ENCODE measurements around the gene SFRP4.
"Not testable (repeated sequence)": the region's sequence is repeated elsewhere in the genome, so short reads cannot be mapped to it uniquely, and the experiment has no call there.

The SFRP4 gene

DNA sequence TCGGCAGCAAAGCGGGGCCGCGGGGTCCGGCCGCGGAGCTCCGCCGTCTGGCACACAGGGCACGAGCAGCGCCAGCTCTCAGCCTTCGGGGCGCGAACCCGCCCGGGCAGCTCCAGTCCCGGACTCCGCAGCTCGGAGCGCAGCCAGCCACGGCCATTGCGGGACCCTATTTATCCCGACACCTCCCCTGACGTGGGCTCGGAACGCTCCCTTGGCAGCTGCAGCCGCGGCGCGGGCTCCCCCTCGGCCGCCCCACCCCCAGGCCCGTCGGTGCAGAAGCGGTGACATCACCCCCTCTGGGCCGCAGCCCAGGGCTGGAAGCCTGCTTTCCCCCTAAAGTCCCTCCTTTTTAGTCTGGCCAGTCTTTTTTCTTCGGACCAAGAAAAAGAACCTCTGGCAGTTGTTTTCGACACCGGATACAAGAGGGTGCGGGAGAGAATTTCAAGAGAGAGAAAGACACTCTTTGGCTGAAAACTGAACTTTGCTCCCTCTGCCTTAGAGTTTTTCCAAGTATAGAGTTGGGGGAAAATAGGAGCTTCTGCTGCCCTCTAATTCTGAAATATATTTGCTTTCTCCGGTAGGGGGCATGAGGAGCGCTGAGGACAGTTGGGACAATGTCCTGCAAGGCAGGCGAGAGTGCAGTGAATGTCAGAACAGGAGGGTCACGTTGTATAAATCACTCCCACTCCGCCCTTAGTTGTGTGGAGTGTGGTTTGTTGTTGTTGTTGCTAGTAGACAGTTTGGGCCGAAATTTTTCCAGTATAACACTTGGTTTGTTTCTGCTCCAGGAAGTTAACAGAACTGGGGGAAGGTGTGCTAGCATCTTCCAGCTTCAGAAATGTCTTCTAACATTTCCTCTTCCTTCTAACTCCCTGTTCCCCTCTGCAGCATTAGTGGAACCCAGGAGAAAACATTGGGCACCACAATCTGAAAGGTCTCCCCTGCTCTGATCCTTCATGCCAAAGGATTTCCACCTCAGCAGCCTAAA is at the start of gene SFRP4:
Gene SFRP4 (minus strand): TSS at position 145 of the 988 bp plus-strand sequence. CDS start 280 bp downstream, outside the sequence.
- peak; percentile 86 for DNase-seq

DNA sequence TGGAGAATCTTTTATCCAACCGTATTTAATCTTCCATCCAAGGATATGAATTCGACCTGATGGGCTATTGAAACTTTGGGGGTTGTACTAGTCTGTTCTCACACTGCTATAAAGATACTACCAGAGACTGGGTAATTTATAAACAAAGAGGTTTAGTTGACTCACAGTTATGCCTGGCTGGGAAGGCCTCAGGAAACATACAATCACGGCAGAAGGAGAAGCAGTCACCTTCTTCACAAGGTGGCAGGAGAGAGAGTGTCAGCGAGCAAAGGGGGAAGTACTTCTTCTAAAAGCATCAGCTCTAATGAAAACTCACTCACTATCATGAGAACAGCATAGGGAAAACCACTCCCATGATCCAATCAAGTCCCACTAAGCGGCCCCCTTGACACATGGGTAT is 47.6 kb upstream of the SFRP4 start:
- DNase-seq, result no peak

DNA sequence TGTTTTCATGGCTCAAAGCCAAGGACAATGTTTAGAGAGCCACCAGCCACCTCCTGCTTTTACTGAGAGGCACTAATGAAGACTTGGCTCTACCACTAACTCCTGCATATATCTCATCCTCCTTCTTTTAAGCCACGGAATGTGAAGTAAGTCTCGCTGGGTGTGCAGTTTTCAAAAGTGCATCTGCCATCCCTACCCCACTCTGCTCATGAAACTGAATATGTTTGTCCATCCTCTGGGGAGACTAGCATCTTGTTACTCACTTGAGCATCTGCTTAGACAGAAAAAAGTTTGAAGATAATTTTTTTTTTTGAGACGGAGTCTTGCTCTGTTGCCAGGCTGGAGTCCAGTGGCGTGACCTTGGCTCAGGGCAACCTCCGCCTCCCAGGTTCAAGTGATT is 44.6 kb upstream of the SFRP4 start:
- no peak for DNase-seq

DNA sequence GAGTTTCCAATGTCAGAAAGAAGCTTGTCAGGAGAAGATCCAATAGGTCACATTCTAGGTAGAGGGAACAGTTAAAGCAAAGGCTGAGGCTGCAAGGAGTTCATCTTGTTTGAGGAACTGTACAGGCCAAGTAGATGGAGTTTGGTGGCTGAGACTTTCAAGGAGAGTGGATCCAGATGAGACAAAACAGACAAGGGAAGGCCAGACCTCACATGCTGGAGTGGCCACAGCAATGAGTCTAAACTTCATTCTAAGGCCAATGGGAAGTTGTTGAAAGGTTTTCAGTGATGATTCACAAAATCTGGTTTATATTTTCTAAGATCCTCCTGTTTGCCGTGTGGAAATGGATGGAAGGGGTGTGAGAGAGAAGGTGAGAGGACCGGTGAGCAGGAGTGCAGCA is 43.9 kb upstream of the SFRP4 start:
- no peak for DNase-seq

DNA sequence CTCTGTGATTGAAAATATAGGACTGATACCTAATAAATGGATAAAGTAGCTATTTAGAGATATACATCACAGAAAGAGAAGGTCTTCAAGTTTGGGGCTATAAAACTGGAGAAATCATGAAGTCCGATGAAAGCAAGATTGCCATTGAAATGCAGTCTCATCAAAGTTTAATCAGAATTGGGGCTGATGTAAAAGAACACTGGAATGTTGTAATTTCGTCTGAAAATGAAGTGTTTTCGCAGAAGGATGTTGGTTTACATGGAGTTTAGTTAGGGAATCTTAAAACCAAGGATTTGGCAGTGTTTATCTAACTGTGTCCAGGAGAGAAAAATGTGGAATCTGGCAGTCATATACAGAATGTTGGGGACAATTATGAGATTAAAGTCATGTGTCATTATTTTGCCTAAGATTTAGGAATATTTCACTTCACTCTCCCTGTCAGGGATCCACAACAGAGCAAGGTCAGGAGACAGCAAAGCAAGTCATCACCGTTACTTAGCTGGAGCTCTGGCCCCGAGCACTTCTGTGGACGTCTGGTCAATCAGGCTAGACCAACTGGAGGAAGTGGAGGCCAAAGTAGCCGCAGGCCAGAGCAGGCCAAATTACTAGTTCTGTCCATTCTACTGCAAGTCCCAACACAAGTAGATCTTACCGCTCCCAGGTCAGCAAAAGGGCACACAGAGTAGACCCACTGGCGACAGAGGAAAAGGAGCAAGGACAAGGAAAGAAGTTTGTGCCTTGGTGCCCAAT is 40.8 kb upstream of the SFRP4 start:
- DNase-seq, result no peak

DNA sequence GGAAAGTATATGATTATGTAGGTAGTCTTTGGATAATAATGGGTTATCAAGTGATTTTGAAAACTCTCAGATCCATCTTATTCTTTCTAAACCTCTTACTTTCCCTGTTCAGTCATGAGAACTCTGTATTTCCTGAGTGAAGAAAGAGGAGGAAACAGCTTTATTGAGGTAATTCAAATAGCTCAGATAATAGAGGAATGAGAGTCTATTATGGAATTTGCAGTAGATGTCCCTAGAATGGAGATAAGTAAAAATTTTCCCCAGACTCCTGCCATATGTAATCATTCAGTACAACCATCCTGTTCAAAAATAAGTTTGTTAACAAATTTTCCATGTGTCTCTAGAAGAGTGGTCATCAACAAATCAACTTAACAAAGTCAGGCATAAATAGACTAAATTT is 40.2 kb upstream of the SFRP4 start:
- no peak for DNase-seq

DNA sequence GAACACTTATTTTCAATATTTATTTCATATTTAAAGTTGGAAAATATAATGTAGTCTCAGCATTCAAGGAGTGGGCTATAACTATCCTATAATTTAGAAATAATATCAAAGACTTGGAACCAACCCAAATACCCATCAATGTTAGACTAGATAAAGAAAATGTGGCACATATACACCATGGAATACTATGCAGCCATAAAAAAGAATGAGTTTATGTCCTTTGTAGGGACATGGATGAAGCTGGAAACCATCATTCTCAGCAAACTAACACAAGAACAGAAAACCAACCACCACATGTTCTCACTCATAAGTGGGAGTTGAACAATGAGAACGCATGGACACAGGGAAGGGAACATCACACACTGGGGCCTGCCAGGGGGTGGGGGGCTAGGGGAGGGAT is 37.6 kb upstream of the SFRP4 start:
- not testable (repeated sequence) for DNase-seq

DNA sequence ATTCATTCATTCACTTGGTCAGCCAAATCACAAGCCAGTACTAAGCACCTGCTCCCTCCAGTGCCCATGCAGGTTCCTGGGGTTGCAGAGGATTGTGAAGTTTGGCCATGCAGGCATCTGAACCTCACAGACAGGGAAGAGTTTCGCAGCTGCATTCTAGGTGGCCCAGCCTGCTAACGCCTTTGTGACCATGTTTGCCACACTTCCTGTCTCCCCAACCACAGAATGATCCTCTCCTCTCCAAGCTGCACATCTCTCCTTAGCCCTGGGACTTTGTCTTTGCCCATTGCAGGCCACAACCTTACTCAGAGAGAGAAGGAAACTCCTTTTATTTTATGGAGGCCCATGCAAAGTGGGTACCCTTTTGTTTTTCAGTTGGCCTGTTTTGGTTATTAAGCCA is 35.6 kb upstream of the SFRP4 start:
- no peak for DNase-seq

DNA sequence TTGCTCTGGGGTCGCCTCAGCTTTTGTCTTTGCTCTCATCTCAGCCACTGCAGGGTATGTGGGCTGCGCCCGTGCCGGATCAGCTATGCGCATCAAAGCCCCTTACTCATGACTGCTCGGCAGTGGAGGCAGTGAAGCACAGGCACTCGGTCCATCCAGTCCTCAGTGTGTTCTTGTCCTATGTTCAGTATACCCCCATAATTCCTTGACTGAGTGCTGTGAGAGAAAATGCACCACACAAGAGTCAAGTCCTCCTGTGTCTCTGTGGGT is 31.3 kb upstream of the SFRP4 start:
- no peak for DNase-seq

DNA sequence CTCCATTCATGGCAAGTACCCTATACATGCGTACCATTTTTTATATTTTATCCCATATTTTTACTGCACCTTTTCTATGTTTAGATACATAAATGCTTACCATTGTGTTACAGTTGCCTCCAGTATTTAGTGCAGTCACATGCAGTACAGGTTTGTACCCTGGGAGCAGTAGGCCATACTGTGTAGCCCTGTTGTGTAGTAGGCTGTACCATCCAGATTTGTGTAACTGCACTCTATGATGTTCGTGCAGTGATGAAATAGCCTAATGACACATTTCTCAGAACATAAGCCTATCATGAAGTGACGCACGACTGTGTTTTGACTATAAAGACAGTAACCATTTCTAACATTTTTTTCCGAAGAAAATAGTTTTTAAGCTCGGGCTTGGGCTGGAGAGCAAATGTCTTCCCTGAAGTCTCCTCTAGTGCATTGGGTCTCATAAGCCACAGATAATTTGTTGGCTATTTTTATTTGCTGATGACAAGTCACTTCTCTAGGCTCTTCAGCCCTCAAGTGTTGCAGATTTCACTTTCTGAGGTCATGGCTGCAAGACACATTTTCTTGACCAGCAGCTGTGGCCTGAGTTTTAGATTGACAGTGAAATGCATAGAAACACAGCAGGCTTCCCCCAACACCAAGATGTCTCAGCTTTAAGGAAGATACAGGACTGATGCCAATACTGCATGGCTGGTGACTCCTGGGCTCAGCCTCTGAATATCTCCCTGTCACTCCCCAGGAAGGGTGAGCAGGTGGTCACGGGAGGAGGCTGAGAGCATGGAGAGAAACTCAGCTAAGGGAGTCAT is 30.7 kb upstream of the SFRP4 start:
- no peak for DNase-seq

DNA sequence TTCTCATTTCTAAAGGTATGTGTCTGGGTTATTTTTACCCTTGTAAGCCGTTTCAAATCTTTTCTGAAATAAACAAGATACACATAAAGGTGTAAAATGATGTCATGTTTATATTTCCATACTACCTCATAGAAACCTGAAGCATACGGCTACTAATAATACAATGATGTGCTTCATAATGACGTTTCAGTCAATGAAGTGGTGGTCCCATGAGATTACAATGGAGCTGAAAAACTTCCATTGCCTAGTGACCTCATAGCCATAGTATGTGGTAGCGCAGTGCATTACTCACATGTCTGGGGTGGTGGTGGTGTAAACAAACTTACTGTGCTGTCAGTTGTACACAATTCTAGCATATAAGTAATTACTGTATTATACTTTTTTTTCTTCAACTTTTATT is 28.7 kb upstream of the SFRP4 start:
- DNase-seq, result no peak

DNA sequence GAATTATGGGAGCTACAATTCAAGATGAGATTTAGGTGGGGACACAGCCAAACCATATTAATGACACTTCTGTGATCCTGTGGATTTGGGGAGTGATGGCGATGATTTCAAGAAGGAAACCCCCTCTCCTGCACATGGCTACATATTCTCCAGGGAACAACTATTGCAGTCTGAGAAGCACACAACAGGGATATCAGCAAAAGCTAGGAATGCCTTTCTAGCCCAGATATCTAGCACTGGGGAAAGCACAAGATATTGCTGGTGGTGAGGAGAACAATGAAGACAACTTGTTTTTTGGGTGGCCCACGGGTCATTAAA is 28.1 kb upstream of the SFRP4 start:
- no peak for DNase-seq

DNA sequence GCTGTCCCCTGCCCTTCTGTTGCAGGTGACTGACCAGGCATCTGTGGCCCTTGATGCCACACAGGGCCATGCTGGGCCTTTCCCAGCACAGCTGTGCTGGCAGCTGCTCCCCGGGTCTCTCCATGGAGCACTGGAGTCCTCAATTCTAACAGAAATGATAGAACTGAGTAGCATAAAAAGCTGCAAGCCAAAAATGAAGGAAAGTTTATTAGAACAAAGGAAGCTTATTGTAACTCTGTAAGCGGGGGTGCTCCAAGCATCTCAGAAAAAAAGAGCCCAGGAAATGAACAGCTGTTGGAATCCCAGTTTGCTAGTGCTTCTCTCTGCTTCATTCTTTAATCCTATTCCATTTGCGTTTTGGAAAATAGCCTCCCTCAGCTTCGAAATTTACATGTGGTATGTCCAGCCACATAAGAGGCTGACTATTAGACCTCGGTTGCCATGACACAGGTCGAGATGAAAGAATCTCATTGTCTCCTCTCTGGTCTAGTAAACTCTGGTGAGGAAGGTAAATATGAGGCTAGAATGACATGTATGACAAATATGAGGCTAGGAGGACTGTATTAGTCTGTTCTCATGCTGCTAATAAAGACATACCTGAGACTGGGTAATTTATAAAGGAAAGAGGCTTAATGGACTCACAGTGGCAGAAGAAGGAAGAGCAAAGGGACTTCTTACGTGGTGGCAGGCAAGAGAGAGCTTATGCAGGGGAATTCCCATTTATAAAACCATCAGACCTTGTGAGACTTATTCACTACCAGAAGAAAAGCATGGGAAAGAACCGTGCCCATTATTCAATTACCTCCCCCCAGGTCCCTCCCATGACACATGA is 27.5 kb upstream of the SFRP4 start:
- DNase-seq, result peak; percentile 66

DNA sequence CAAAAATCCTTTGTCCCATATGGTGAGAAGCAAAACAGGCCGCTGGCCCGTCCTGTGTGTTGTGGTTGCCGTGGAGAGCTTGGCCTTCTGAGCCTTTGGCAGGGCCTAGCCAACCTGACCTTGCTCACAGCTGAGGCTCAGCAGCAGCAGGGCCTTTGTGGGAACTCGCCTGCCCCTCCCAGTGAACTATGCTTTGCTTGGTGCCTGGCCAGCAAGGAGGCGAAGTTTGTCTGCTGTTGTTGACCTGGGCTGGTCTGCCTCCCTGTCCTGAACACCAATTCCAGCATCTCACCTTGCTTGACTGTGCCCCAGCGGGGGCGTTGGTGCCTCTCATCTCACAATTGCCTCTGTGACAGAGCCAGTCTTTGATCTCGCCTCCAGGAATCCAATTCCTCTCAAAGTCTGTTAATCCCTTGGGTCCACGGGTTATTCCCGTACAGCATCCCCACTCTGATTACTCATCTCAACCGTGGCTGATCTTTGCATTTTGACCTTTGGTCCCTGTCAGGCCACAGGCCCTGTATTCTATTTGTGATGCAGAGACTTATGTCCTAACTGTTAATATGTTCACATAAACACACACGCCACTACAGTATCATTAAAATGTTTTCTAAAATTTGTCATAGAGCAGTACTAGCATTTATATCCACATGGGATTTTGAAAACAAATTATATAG is 26.5 kb upstream of the SFRP4 start:
- peak; percentile 66 for DNase-seq

DNA sequence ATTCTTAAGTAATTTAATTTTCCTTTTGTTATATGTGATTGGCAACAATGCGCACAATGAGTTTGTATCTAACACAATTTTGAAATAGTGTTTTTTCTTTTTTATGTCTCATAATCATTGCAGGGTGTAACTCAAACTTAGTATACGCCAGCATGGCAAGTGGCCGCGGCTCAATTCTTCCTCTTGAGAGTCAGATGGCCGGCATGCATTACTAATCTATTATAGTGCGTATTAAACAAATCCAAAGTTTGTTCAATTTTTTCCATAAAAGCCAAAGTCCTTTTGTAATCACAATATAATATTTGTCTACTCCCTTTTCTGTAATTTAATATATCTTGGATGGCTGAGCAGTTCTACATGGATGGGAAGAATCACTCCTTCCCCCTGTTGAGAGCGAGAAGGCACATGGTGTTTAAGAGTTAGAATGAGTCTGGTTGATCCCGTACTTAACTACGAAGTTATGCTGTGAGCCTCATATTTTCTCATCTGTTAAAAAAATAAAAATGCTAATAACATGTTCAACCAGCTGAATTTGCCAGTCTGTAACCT is 16.5 kb upstream of the SFRP4 start:
- no peak for DNase-seq

DNA sequence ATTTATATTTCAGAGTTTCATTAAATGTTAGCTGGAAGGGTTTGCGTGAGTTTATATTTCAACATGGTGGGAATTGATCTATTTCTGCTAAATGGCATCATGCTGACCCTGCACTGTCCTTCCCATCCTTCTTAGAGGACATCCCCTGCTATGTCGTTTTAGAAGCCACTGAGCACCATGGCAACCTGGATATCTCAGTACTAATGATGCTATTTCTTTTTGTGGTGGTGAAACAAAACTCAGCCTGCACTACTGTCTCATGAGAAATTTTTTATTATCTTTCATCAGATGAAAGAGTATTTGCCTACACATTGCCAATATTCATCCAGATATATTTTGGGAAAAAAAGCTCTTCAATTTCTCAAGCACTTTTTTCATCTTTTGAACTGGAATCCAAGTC is 15.9 kb upstream of the SFRP4 start:
- DNase-seq, result no peak

DNA sequence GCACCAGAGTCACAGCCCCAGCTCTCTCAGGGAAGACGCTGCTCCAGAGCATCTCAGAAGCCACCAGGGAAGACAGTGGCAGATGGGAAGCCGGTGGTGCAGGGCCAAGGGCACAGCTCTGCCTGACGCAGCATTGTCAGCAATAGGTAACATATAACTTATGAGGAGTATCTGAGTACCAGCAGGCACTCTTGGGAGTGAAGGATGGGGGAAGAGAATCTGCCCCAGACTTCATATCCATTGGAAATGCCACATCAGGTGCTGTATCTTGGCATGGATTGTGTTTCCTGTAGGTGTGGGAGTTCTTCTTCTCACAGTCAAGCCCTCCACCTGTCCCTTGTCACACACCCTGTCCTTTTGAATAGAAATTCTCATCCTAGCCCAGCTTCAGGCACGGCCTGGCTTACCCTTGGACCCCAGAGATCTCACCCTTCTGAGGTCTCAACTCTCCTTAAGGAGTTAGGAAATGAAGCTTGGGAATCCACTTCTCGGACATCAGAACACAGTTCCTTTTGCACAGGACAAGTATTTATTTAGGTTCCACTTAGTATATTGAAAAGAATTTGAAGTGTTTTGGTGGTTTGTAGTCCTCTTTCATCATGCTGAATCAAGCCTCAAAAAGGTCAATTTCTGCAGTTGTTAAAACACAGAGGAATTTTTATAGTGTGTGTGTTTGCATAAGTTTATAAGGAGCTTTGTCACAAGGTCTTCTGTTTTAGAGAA is 13.8 kb upstream of the SFRP4 start:
- peak; percentile 24 for DNase-seq

DNA sequence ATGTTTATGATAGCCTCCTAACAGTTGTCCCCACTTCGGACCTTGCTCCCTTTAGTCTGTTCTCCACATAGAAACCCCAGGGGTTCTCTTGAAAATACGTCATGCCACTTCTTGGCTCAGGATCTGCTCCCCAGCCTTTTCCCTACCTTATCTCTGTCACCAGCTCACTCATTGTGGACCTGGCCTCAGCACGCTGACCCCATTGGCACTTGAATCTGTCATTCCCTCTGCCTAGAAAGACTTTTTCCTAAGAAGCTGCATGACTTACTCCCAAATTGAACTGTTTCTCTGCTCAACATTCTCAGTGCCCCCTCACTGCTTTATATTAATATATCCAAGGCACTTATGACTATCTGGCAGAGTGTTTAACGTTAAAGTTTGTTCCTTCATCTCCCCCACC is 12.3 kb upstream of the SFRP4 start:
- no peak for DNase-seq

DNA sequence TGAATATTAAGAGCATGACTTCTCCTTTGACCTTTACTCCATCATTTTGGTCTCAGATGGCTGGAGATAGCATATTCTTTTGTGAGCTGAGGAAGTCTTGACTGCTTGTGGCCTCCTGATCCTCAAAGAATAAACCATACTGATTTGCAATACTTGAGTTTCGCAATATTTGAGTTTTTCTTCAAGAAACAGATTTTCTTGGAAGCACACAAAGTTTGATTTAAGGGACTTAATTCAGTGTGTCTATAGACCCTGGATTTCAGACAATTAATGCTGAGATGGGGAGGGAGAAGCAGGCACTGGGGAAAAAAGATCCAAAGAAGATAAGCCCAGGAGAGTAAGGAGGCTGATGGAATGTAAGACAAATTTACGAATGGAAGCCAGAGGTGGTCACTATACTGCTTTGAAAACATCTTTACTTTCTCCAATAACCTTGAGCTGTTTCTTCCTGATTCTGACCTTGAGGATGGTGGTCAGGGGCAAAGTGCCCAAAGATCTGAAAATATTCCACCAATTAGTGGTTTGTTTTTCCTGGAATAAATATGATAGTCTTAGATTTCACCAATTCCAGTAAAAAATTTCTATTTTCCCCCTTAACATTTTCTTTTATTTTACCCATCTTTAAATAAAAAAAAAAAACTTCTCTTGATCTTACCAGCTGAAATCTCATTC is 11.3 kb upstream of the SFRP4 start:
- no peak for DNase-seq

DNA sequence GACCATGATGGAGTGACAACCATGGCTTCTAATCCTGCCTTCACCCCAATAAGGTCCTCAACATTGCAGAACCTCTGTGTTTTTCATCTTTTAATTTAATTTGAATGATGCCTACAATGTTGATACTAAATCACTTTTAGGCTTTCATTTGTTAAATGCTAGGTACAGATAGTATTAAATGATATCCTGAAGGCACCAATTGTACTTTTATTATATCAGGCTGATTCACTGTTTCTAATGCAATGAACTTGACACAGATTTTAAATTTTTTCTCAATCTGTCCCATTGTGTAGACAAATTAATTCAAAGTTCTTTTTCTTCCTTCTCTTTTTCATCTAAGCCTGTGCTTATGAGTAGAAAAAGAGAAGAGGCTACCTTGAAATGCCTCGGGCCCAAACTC is 9.0 kb upstream of the SFRP4 start:
- no peak for DNase-seq

All from DMS53 (cell line).